T-helper 1 cell (primary cell): ENCODE results near the gene TLR3.

Source experiments
- DNase-seq, 5 donors: peaks; one replicate each; pipeline ENCODE4 v3.0.0-alpha.2; 2012 to 2020

TLR3 gene

DNA sequence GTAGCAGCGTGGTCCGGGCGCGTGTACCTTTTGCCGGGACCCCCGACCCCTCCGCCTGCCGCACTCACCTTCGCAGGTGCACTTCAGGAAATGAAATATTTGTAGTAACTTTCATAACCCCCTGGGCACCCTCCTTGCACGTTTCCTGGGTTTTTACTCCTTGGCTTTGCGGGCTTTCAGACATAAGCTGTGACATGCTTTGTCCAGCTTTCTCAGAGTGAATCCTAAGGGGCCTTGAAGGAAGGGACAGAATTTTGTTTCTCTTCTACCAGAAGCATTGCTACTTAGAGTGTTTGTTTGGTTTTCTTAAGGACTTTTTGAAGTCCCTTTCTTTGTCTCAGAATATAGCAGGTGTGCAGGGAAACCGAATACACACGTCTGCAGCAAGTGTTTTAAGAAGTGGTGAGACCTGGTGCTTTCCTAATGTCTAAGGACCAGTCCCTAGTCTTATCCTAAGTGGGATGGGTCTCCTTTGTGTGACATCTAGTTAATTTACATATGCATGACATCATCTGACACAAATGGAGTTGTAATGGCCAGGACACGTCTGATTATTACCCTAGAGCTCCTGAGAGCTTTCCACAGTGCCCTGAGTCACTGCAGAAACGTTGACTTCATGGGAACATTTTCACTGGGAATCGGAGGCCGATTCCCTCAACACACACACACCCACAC is 36.8 kb downstream of the TLR3 start:
- no peak for DNase-seq

DNA sequence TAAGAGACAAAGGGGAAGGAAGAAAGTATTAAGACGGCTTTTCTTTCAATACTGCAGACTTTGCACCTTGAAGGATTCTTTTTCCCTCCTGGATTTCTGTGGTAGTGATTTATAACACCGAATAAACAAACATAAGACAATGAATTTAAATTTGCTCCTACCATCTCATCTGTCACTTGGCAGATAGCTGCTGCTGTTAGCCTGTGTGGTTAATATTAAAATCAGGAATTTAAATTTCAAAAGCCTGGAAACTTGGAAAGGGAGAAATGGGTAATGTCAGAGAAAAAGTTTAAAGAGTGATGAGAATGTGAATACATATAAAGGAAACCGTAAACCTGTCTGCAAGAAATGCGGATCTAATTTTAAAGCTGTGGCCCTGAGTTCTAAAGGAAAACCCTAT is 39.0 kb downstream of the TLR3 start:
- no peak for DNase-seq

DNA sequence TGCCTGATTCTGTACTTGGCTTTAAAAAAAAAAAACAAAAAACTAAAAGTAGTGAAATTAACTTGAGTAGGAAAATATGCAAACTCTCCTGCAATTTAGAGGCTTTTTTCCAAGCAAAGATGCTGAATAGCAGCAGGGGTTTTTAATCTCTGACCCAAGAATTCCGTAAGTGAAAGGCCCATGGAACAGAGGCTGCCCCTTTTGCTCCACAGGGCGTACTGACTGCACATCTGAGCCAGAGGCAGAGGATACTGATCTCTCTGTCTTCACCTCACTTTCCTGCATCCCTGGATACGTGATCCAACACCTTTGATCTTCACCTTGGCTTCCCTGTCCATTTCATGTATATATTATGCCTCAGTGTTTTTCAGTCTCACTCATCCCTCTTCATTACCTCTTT is 39.4 kb downstream of the TLR3 start:
- no peak for DNase-seq

DNA sequence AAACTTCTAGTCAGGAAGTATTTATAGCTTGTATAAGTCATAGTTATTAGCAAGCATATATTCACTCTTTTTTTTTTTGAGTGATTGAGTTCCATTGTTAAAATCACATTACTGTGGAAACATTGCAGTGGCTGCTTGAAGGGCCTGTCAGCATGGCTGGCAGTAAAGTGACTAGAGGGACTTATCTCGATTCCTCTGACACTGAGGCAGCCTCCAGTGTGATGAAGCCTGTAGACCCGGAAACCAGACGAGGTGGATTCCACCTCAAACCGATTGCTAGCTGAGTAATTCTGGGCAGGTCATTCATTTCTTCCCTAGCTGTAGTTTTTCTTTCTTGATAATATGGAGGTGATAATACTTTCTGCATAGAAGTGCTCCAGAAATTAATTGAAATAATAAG is 40.3 kb downstream of the TLR3 start:
- no peak for DNase-seq

DNA sequence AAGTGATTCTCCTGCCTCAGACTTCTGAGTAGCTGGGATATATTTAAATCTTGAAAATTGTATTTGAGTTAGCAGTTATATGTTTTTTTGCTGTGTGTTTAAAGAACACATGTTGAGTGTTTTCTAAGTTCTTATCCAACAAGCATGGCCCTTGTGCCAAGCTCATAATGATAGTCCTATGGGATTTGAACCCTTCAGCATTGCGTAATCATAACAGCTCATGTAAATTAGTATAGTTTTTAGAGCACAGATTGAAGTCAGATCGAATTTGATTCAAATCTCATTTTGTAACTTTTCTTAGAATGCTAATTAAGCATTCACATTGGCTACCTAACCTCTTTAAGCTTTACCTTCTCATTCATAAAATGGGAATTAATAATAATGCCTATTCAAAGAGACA is 47.7 kb downstream of the TLR3 start:
- no peak for DNase-seq

DNA sequence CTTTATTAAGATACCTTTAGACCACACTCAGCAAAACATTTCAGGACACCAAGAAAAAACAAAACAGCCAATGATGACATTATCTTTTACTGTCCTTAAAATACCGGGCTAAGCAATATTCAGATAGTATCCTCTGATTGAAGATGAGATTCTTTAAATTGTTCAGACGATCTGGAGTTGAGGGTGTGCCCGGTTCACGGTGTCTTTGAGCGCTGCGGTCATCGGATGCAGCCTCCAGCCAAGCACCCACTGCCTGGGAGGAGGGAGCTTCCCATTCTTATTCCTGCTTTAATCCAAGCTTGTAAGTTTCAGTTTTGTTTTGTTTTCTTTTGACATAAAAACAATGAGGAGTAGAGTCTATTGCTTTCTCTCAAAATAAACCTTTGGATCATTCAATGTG is 49.6 kb downstream of the TLR3 start:
- DNase-seq: no peak

DNA sequence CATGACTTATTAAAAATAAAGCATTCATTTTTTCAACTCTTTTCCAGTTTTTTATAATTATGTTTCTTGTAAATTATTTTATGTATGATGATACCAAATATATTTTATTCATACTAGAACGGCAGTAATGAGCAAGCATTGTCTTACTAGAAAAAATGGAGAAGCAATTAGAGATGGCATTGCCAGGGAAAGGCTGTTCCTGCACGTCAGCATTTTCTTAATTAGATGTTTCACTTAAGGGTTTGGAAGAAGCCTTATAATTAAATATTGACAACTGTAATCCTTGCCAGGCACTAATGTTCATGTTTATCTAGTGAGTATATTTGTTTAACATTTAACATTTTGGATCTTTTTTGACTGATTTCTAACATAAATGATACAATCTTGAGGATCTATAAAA is 52.1 kb downstream of the TLR3 start:
- DNase-seq: no peak

DNA sequence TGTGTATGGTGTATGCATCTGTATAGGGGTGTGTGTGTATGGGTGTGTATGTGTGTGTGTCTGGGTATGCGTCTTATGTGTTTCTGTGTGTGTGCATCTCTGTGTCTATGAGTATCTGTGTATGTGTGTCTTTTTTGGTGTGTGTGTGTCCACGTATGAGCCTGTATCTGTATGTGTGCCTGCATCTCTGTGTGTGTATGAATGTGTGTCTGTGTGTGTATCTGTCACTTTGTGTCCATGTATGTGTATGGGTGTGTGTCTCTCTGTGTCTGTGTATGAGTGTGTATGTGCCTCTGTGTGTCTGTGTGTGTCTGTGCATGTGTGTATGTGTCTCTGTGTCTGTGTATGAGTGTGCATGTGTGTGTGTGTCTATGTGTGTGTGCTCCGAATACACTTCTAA is 59.9 kb downstream of the TLR3 start:
- DNase-seq: no peak

DNA sequence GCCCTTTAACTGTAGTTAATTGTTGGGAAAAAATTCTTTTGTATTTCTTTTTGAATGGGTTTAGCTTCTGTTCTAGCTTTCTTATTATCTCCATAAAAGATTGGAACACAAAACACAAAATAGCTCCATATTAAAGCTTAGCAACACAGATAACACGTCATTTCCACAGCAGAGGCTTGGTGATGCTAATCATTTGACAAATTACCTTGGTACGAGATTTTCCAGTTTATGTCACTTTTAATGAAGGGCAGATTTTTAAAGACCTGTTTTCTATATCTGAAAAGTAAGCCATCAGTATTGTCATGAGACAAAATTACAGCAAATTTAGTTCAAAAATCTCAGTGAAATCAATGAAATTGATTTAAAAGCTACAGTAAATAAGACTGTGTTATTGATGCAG is 63.0 kb downstream of the TLR3 start:
- no peak for DNase-seq

DNA sequence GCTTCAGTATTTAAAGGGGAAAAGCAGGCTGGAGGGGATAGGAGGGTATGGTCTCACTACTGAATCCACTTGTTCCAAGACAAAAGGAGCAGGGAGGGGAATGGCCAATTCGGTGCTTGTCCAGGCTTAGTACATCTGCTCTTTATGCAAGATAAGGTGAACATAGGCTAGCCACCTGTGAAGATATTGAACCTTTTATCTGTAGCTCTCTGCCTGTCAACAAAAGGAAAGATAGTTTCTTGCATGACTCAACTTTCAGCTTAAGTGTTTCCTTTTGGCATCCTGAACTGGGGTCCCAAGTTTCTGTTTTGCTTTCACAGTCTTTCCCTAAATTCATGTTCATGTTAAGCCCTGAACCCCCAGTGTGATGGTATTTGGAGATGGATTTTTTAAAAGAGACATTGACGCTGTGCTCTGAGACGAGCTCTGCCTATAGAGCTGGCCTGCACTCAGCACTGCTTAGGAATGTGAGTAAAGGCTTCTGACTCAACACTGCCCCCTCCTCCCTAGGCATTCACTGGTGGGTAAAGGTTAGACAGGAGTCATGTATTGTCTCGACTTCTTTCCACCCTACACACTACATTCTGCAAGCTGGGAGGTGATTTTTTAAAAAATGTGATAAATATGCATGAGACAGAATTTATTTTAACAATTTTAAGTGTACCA is 63.8 kb downstream of the TLR3 start:
- no peak for DNase-seq

DNA sequence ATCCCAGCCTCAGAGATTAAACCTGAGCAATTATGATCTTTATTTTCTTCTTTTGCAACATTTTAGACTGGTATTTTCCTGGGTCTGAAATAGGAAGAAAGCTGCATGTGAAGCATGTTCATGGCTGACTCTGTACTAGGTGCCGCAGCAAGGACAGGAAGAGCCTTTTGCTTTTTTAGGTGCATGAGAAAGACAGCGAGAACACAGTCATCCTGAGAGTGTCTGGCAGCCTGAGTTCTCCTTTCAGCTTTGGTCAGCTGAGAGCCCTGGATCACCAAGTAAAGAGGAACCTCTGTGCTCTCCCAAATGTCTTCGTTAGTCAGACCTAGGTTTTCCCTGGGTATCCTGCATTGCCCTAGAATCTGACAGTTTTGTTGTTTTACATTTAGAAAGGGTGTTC is 65.3 kb downstream of the TLR3 start:
- DNase-seq: peak in 1 of 5 donors; percentile 47

DNA sequence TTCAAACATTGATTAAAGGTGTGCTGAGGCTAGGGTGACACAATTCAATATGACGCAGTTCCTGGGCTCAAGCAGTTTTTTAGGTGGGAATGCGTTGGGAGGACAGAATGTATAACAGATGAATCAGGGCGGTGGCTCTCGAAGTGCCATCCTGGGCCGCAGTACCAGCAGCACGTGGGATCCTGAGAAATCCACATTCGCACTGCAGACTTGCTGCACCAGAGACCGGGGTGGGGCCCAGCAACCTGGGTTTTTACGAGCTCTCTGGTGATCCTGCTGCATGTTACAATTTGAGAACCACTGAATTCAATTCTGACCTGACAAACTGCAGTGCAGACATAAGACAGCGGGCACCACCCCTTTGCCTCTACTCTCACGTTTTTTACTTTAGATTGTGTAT is 65.9 kb downstream of the TLR3 start:
- DNase-seq: no peak

DNA sequence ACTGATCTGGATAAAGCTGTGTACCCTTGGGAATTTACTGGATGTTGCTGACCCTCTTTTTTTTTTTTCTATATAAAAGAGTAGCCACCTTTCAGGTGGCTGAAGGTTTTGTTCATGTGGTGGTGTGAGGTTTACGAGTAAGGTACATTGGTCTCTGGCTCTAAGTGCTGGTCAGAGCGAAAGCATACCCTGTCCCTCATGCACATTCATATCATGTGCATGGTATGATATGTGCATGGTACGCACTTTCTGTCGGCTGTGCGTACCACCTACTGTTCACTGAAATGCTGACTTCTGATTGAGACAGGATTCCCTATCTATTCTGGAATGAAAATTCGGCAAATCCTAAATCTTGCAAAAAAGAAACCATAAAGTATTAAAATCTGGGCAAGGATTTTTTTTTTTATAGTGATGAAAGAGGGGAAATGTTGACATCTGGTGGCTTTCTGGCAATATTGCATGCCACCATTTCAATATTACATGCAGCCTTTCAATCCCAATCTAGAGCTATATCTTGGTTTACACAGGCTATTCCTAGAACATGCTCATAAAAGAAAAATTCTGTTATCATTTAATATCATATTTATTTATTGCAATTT is 68.3 kb downstream of the TLR3 start:
- no peak for DNase-seq
